ENCODE data around the gene TTR. TPM values are rescaled to one million over a fixed set of nuclear protein-coding genes. Genes with fewer than 3 reads are reported as not detected.

TTR gene
- total and polyA plus RNA-seq, 2 of the 13 experiments (the other 11 are each of a cell fraction or from before 2014, with no cell fraction given): 91.3 to 496 TPM

GRCh38 chr18:31581498-31582197 lies 10.0 kb upstream of the TTR start (continued):
- TF ChIP-seq ARID5B (CRISPR knock-in tag; IDR thresholded peaks at IDR 0.05): peak; percentile 25; the same call in 1 of the 2 replicates
- no peak for TF ChIP-seq RFX1 (IDR thresholded peaks at IDR 0.05)
- TF ChIP-seq HBP1 (CRISPR knock-in tag; IDR thresholded peaks at IDR 0.05; ENCODE audit: low read depth): no peak
- no peak for TF ChIP-seq RBFOX2 (IDR thresholded peaks at IDR 0.05; ENCODE audit: low read depth, low read length)
- no peak for TF ChIP-seq ZNF414 (CRISPR knock-in tag; IDR thresholded peaks at IDR 0.05)
- TF ChIP-seq ZNF704 (CRISPR knock-in tag; IDR thresholded peaks at IDR 0.05; ENCODE audit: borderline replicate concordance): no peak
- no peak for TF ChIP-seq SOX6 (IDR thresholded peaks at IDR 0.05)
- peak; percentile 35; the same call in 1 of the 2 replicates for TF ChIP-seq SOX6 (CRISPR knock-in tag; IDR thresholded peaks at IDR 0.05)
- no peak for TF ChIP-seq ZBTB43 (CRISPR knock-in tag; conservative IDR thresholded peaks at IDR 0.05)
- TF ChIP-seq U2AF1 (optimal IDR thresholded peaks at IDR 0.05; ENCODE audit: low read depth, low read length): no peak
- no peak for TF ChIP-seq TBP (CRISPR knock-in tag; IDR thresholded peaks at IDR 0.05)
- no peak for TF ChIP-seq ZNF615 (CRISPR knock-in tag; IDR thresholded peaks at IDR 0.05; ENCODE audit: borderline replicate concordance)
- peak; percentile 44; the same call in 1 of the 2 replicates for TF ChIP-seq CEBPG (CRISPR knock-in tag; IDR thresholded peaks at IDR 0.05)
- TF ChIP-seq PHF21A (CRISPR knock-in tag; IDR thresholded peaks at IDR 0.05): 0 out of 2 replicates have a peak, but pooled peaks have one; percentile 22
- no peak for TF ChIP-seq ZSCAN20 (CRISPR knock-in tag; IDR thresholded peaks at IDR 0.05; ENCODE audit: borderline replicate concordance)
- TF ChIP-seq GTF3A (CRISPR knock-in tag; conservative IDR thresholded peaks at IDR 0.05): no peak
- no peak for TF ChIP-seq MTERF4 (CRISPR knock-in tag; IDR thresholded peaks at IDR 0.05)
- no peak for TF ChIP-seq POLR2G (IDR thresholded peaks at IDR 0.05; ENCODE audit: low read depth, low read length)
- TF ChIP-seq FOSL2 (CRISPR knock-in tag; IDR thresholded peaks at IDR 0.05): no peak

Data from HepG2 (cell line).